ENCODE data around the gene RNF130.

Gene RNF130

GRCh38 chr5:180086816-180087399, 15.3 kb upstream of the RNF130 start:
- DNase-seq (ENCODE audit: insufficient read length, low spot score) (no peak), FAIRE-seq (no peak)

- FAIRE-seq (no peak), DNase-seq (ENCODE audit: insufficient read length, low spot score) (no peak)
Measured at GRCh38 chr5:180085837-180086236, 14.3 kb upstream of the RNF130 start.

DNA sequence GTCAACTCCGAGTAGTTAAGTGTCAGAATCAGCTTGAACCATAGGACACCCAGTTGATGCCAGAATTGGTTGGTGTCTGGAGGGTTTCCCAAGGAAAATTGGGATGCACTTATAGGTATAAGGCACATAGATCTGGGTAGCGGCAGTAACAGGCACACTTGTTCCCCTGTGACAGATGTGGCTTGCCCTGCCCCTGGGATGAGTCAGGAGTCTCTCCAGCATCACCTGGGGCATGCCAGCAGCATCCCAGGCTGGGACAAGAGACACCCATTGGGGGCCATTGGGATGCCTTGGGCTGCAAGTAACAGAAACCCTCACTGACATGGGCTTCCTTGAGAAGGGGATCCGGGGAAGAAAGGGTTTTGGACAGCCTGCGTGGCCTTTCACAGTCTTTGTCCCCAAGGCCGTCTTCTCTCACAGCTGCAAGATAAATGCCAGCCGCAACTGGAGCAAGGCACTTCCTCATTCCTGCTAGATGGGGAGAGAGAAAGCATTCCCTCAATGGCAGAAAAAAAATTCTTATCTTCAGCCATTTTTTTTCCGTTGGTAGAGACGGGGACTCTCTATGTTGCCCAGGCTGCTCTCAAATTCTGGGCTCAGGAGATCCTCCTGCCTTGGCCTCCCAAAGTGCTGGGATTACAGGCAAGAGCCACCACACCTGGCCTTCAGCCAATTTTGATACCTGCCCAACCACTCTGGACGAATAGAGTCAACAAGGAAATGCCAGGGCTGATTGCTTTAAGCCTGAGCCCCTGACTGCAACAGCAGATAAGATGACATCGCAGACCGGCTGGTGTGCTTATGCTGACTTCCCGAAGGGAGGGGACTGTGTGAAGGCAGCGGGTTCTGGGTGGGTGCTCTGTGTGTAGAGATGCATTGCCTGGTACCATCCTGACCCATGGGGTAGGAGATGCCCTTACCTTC, 13.3 kb upstream of the RNF130 start:
- no peak for DNase-seq (ENCODE audit: insufficient read length, low spot score)
- FAIRE-seq: no peak

- FAIRE-seq: no peak
- DNase-seq (ENCODE audit: insufficient read length, low spot score): no peak
Measured at GRCh38 chr5:180083529-180084060, 12.0 kb upstream of the RNF130 start.

DNA sequence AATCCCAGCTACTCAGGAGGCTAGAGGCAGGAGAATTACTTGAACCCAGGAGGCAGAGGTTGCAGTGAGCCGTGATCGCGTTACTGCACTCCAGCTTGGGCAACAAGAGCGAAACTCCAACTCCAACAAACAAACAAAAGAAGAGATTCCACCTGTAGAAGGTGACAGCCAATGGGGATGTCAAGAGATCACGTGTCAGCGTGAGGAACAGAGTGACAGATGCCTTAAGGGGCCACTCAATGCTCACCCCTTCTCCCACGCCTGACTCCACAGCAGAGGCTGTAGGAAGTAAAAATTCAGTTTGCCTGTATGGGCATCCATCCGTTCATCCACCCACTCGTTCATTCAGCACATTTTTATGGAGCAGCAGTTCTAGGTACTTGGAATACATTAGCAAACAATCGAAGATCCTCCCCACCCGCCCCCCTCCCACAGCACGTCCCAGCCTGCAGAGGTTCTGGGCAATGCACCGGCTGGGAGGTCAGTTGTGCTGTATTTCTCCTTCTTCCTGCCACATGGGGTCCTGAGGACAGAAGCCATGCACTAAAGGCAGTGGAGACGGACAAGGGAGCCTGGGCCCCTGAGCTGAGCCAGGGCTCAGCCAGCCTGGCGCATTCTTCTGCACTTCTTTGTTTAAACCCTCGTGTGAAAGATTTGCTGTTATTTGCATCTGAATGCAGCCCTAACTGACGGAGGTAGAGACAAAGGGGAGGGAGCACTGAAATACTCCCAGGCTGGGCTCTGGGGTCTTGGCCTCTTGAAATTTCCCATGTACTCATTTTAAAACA, 11.3 kb upstream of the RNF130 start:
- FAIRE-seq (no peak), DNase-seq (ENCODE audit: insufficient read length, low spot score) (no peak)

DNA sequence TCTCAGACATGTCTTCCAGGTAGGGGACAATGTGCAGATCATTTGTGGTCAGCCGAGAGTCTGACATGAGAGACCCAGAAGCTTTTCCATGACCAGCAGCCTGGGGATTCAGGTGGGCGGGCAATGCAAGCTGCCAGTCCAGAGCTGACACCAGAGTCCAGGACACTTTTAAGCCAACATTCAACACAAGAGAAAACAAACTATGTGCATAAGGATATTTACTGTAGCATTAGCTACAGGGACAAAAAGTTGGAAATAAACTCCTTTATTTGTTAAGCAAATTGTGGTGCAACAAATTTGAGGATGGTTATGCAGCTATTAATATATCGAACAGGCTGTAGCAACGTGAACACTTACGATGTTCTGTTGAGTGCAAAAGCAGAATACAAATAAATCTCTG, 9.9 kb upstream of the RNF130 start:
- no peak for FAIRE-seq
- no peak for DNase-seq (ENCODE audit: insufficient read length, low spot score)

GRCh38 chr5:180080486-180081280, 9.1 kb upstream of the RNF130 start:
- no peak for DNase-seq (ENCODE audit: insufficient read length, low spot score)
- no peak for FAIRE-seq

- FAIRE-seq (no peak), DNase-seq (ENCODE audit: insufficient read length, low spot score) (no peak)
Measured at GRCh38 chr5:180079702-180080466, 8.3 kb upstream of the RNF130 start.

DNA sequence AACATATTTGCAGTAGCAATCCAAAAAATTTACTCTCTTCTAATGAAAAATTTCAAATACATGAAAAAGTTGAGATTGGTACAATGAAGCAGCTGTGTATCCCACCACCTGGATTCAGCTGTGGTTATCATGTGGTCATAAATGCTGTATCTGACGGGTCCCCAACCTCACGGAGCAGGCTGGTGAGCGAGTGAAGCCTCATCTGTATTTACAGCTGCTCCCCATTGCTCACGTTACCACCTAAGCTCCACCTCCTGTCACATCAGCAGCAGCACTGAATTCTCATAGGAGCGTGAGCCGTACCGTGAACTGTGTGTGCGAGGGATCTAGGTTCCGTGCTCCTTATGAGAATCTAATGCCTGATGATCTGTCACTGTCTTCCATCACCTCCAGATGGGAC, 6.8 kb upstream of the RNF130 start:
- no peak for DNase-seq (ENCODE audit: insufficient read length, low spot score)
- FAIRE-seq: no peak

- no peak for FAIRE-seq
Measured at GRCh38 chr5:180077594-180078284, 6.2 kb upstream of the RNF130 start.

GRCh38 chr5:180075703-180076102, 4.1 kb upstream of the RNF130 start:
- DNase-seq (ENCODE audit: insufficient read length, low spot score) (no peak), FAIRE-seq (no peak)

More at GRCh38 chr5:180077594-180078284, 6.2 kb upstream of the RNF130 start:
- DNase-seq (ENCODE audit: insufficient read length, low spot score): no peak

DNA sequence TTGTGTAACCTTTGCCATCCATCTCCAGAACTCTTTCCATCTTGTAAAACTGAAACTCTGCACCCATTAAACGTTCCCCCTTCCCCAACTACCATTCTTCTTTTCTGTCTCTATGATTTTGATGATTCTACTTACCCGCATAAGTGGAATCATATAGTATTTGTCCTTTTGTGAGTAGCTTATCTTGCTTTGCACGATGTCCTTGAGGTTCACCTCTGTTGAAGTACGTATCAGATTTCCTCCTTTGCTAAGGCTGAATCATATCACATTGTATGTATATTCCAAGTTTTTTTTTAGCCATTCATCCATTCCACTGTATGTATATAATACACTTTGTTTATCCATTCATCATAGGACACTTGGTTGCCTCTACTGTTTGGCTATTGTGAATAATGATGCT, 2.9 kb upstream of the RNF130 start:
- DNase-seq (ENCODE audit: insufficient read length, low spot score): no peak
- no peak for FAIRE-seq

GRCh38 chr5:180072556-180072955, 997 bp upstream of the RNF130 start:
- FAIRE-seq: no peak

GRCh38 chr5:180072256-180072548, 643 bp upstream of the RNF130 start:
- FAIRE-seq (no peak), DNase-seq (ENCODE audit: insufficient read length, low spot score) (no peak)

More at GRCh38 chr5:180072556-180072955, 997 bp upstream of the RNF130 start:
- DNase-seq (ENCODE audit: insufficient read length, low spot score): no peak

DNA sequence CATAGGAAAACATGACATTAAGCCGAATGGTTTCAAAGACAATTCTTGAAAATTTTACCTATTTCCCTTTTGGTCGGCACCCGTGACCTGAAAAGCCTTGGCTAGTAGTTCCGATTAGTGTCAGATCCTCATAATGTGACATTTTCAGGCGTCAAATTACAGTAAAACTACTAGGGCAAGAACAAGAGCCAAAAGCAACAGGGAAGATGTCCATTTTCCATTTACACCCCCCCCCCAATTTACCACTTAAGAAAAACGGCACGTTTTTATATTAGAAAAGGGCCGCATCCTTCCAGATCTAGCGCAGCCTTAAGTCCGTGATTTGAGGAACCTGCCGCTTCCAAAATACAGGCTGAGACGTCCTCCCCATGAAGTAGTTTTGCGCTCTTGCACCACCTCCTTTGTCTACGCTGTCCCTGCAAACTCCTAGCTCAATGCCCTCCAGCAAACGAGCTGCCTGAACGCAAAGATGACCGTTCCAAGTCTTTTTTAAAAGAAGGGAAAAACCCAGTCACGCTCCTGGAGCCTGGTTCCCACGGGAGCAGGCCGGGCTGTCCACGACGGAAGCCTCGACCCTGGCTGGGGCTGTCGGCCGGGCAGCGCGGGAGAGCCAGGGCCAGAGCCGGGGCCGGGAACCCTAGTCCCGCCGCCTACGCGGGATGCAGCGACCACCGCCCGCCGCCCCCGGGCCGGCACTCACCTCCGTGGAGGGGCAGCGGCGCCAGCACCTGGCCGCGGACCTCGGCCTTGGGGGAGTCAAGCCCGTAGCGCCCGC, 616 bp downstream of the RNF130 start:
- FAIRE-seq: no peak
- no peak for DNase-seq (ENCODE audit: insufficient read length, low spot score)

- DNase-seq (ENCODE audit: insufficient read length, low spot score): no peak
- no peak for FAIRE-seq
Measured at GRCh38 chr5:180069589-180070247, 1.8 kb downstream of the RNF130 start.

DNA sequence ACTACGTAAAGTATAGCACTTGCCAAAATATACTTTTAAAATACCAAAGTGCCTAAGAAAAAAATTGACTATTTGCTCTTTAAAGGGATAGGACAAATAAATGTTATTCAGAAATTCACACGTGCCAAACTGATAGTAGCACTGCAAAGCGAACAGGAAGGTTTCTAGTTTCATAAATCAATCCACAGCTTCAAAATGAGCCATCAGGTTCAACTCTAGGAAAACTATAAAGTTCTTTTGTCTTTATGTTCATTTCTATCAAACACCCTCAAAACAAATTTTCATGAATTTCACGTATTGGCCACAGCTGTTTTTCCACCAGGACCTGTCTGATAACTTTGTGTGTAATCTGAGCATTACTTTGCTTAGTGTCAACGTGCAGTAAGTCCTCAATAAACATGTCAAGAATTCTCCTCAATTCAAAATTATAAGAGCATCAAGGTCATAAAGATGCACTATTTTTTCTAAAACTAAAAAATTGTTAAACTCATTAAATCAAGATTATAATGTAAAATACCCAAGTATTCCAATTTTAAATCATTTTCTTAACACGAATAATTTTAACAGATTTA, 3.0 kb downstream of the RNF130 start:
- no peak for FAIRE-seq
- DNase-seq (ENCODE audit: insufficient read length, low spot score): no peak

- FAIRE-seq: no peak
- no peak for DNase-seq (ENCODE audit: insufficient read length, low spot score)
Measured at GRCh38 chr5:180067986-180068385, 3.6 kb downstream of the RNF130 start.

Measured in HTR-8/SVneo (cell line).